ENCODE measurements around the gene RNF126. TPM values are rescaled to one million over a fixed set of nuclear protein-coding genes. Genes with fewer than 3 reads are reported as not detected.
A peak's percentile ranks its signal among the peaks of the same experiment; 100 is the strongest.

The RNF126 gene
- total RNA-seq, 1 donor from 2014 or later: 18.9 TPM

DNA sequence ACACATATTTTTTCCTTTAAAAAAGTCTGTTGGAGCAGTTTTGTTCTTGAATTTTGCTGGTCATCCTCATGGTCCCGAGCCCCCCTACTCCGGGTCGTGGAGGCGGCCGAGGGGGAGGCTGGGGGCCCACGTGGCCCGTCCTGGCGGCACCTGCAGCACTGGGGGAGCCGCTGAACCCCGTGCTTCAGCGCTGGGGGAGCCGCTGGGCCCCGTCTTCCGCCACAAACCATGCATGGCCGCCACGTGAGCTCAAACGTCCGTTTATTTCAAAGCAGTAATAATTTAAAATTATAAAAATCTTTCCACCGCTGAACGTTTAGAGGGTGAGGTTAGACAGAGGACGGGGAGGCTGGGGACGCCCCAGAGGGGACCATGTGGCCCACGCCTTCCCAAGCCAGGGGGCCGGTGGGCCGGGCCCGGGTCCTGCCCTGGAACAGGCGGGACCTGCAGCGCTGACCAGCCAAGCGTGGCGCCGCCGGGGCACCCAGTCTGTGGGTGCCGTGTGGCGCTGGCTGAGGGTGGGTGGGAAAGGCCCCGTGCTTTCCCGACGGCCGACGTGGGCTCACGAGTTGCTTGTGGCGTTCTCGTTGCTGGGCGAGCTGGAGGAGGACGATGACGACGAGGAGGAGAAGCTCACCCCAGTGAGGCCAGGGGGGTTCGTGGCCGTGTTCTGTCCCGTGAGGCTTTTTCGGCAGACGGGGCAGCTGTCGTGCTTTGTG lies 15.3 kb downstream of the RNF126 start:
- no peak for DNase-seq (ENCODE audit: low read depth in 2 of 2)

- DNase-seq (ENCODE audit: low read depth in 2 of 2): no peak
These were observed 16.0 kb downstream of the RNF126 start for GRCh38 chr19:646779-647565.

- no peak for DNase-seq (ENCODE audit: low read depth in 2 of 2)
These were observed 16.9 kb downstream of the RNF126 start for GRCh38 chr19:645912-646778.

DNA sequence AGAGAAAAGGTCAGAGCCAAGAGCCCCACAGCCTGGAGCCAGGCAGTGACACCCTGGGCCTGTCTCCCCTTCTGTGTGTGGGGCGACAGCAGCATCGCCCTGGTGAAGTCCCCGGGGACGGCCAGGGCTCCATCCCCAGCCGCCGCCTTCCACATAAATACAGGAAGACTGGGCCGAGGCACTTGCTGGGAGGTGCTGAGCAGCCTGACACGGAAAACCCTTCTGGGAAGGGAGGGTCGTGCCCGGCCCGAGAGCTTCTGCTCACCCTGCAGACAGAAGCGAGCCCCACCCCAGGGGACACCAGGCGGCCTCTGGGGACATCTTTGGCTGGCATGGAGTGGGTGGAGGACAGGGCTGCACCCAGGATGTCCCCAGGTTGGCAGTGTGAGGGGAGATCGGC lies 18.2 kb downstream of the RNF126 start:
- DNase-seq (ENCODE audit: low read depth in 2 of 2): no peak

DNA sequence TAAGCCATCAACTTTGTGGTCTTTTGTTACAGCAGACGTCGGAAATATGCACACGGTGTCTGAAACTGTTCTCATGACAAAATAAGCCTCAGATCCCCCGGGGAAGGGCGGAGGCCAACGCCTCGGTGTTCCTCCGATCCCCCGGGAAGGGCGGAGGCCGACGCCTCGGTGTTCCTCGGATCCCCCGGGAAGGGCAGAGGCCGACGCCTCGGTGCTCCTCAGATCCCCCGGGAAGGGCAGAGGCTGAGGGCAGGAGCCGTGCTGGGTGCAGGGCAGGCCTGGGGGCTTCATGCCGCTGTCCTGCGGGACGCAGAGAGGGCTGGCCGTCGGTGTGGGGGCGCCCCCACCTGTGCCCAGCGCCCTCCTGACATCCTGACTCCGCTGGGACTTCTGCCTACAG lies 18.7 kb downstream of the RNF126 start:
- no peak for DNase-seq (ENCODE audit: low read depth in 2 of 2)

GRCh38 chr19:643736-644135 lies 19.3 kb downstream of the RNF126 start:
- DNase-seq (ENCODE audit: low read depth in 2 of 2): no peak

- DNase-seq (ENCODE audit: low read depth in 2 of 2): no peak
These were observed 20.0 kb downstream of the RNF126 start for GRCh38 chr19:642767-643727.

- no peak for DNase-seq (ENCODE audit: low read depth in 2 of 2)
These were observed 21.3 kb downstream of the RNF126 start for GRCh38 chr19:641702-642101.

DNA sequence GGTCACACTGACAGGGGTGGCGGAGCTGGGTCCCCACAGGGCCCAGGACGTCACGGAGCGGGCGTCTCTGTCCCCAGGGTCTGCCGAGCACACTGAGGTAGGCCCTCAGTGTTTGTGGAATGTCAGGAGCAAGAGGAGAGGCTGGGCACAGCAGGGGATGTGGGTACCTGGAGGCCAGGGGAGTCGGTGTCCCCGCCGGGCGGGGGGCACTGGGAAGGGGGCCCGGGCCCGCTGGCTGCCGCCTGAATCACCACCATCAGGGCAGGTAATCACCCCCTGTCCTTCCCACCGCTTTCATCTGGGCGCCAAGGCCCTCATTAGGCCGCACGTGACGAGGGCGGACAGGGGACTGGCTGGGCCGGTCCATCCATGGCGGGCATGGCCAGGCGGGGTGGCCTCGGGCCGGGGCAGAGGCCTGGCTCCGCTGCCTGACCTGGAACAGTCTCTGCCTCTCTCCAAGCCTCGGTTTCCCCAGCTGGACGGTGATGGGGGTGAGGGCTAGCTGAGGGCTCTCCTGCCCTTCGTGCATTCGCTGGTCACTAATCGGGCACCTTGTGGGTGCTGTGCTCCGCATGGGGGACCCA lies 22.3 kb downstream of the RNF126 start:
- no peak for DNase-seq (ENCODE audit: low read depth in 2 of 2)

GRCh38 chr19:640161-640558 lies 22.9 kb downstream of the RNF126 start:
- DNase-seq (ENCODE audit: low read depth in 2 of 2): no peak

DNA sequence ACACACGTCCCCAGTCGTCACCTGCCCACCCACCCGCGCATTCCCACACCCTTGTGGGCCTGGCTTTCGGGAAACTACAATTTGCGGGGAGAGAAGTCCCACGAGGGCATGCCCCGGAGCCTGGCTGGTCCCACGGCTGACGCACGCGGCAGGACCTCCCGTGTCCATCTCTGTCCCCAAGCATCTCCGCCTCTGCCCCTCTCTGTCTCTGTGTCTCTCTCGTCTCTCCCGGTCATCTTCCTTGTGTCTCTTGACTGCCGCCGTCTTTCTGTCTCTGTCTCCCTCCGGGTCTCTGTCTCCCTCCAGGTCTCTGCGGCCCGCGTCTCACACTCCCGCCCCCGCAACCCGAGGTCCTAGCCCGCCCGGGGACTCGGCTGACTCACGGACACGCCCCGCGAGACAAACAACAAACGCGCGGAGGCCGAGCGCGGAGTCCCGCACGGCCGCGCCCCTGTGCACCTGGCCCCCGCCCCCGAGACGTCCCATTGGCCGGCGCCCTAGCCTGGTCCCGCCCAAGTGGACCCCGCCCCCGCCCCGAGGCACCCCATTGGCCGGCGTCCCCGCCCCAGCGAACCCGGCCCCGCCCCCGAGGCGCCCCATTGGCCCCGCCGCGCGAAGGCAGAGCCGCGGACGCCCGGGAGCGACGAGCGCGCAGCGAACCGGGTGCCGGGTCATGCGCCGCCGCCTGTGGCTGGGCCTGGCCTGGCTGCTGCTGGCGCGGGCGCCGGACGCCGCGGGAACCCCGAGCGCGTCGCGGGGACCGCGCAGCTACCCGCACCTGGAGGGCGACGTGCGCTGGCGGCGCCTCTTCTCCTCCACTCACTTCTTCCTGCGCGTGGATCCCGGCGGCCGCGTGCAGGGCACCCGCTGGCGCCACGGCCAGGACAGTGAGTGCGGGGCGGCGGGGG lies 23.5 kb downstream of the RNF126 start, which contains the start of gene FGF22:
FGF22 (plus strand) TSS at position 627 of the 908 bp plus-strand sequence; CDS start at position 674, 47 bp downstream.
- peak; percentile 48 to 91 for DNase-seq (ENCODE audit: low read depth in 2 of 2)

DNA sequence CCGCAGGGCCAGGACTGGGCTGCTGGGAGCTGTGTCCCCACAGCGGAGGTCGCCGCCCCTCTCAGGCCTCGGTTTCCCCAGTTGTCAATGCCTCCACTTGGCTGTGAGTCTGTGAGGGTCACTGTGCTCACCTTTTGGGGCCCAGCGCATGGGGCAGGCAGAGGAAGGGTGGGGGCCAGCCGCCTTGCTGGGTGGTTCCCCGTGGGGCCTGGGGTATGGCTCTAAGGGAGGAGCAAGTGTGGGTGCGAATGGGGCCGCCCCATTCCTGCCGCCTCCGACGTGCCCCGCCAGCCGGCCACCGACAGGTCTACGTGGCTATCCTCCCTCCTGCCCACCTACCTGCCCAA lies 24.1 kb downstream of the RNF126 start:
- no peak for DNase-seq (ENCODE audit: low read depth in 2 of 2)

DNA sequence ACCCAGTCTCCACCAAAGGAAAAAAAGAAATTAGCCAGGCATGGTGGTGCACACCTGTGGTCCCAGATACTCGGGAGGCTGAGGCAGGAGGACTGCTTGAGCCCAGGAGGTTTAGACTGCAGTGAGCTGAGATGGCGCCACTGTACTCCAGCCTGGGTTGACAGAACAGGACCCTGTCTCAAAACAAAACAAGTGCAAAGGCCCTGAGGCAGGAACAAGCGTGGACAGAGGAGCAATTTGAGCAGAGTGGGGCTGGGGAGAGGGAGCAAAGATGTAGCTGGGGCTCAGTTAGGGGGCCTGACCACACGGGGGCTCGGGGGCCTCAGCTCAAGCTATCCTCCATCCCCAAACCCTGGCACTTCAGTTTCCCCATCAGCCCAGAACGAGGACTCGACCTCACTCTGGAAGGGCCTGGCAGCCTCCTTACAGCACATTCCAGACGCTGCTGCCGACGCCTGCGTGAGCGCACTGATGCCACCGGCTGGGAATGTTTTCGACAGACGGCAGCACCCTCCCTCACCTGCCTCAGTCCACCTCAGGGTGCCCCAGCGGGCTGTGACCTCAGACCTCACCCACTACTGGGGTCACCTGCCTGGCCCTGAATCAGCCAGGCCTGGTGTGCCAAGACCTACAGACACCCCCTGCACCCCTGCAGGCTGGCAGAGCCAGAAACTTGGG lies 27.9 kb downstream of the RNF126 start:
- no peak for DNase-seq (ENCODE audit: low read depth in 2 of 2)

GRCh38 chr19:633786-634639 lies 29.0 kb downstream of the RNF126 start:
- no peak for DNase-seq (ENCODE audit: low read depth in 2 of 2)

DNA sequence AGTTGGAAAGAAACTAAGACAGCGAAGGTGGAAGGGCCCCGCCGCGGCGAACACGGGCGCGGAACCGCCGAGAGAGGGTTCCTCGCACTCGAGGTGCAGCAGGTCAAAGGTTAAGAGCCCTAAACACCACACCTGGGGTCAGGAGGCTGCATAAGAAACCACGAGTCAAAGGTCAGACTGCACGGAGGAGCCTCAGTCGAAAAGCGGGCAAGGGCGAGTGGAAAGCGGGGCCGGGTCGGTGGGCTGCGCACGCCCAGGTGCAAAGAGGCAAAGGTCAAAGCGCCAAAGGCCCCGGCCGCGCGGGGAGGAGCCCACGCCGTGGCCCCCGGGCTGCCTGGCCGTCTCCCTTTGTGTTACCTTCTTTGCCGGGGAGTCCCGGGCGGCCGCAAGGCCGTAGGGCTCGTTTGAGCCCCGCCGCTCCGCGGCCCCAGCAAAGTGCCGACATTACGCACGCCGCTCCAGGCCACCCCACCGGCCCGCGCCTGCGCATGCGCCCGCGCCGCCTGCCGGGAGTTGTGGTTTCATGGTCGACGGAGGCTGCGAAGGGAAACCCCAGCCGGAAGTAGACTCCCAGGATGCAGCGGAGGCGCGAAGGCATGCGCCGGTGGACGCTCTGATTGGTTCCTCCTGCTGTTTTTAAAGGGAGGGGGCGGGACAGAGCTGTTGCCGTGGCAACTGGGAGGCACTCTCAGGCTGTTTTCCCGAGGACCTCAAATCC lies 29.8 kb downstream of the RNF126 start, which contains the start of gene POLRMT:
POLRMT (minus strand) TSS at position 470 of the 718 bp plus-strand sequence; CDS start at position 445, 25 bp downstream.
- peak; percentile 97 to 98 for DNase-seq (ENCODE audit: low read depth in 2 of 2)

GRCh38 chr19:632579-633067 lies 30.4 kb downstream of the RNF126 start:
- peak in 1 of 2 donors; percentile 26 for DNase-seq (ENCODE audit: low read depth in 2 of 2)

Measured in dermis microvascular lymphatic vessel endothelial cell (primary cell).